PC-9 (cell line): ENCODE measurements around the gene CHDH.

Experiments used
- EZH2 ChIP-seq: fragments of 200-600 bp; sonication (generic); IDR thresholded peaks from 2 replicates; pipeline ENCODE4 v1.8.0; 2017; ENCODE audit warnings: antibody characterized with exemption, low read depth
- TF ChIP-seq, protein P1 (sequence below): fragments of 200-600 bp; sonication (generic); conservative IDR thresholded peaks from 2 replicates; pipeline ENCODE4 v1.6.1; 2017; ENCODE audit warnings: mixed run types, antibody characterized with exemption, mild to moderate bottlenecking, moderate library complexity

DNA sequence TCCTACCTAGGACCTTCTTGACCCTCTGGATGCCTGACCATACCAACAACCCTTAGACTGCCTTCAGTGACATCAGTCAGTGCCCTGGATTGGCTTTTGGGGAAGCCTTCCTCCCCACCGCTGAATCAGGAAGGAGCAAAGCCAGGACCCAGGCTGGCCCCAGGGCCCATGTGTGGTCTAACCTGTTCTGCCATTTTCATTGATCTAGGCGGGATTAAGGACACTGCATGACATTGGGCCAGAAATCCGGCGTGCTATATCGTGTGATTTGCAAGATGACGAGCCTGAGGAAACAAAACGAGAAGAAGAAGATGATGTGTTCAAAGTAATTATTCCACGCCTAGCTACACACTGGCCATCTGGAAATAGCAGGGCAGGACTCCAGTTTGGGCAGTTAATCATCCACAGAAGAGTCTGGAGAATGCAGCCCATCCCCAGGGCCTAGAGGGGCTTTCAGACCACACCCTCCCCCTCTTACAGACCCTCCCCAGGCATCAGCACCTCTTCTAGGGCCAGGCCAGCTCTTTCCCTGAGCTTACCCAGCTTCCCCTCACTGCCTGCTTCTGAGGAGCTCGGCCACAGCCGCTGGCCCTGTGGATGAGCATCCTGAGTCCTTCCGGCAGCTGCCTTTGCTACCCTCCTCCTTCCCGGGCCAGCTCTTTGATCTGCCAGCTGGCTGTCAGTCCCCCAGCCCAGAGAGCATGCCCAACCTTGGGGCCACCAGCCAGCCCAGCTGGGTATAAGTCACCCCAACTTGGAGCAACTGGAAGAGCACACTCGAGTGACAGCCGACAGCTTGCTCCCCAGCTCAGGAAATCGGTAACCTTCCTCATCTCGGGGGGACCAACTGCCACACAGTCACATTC lies 45.9 kb downstream of the CHDH start:
- TF ChIP-seq, protein P1, sequence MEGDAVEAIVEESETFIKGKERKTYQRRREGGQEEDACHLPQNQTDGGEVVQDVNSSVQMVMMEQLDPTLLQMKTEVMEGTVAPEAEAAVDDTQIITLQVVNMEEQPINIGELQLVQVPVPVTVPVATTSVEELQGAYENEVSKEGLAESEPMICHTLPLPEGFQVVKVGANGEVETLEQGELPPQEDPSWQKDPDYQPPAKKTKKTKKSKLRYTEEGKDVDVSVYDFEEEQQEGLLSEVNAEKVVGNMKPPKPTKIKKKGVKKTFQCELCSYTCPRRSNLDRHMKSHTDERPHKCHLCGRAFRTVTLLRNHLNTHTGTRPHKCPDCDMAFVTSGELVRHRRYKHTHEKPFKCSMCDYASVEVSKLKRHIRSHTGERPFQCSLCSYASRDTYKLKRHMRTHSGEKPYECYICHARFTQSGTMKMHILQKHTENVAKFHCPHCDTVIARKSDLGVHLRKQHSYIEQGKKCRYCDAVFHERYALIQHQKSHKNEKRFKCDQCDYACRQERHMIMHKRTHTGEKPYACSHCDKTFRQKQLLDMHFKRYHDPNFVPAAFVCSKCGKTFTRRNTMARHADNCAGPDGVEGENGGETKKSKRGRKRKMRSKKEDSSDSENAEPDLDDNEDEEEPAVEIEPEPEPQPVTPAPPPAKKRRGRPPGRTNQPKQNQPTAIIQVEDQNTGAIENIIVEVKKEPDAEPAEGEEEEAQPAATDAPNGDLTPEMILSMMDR, result no peak
- no peak for TF ChIP-seq EZH2
